SK-N-SH treated with all-trans-retinoic acid at 6 μM for 48 hours (cell line): ENCODE results near the gene SERGEF.

Experiments
- ARNTL ChIP-seq: fragments of 450-650 bp; formaldehyde crosslinking; IDR thresholded peaks from 2 replicates; pipeline ENCODE4 v1.5.0; 2020; ENCODE audit warnings: low read depth, mild to moderate bottlenecking, moderate library complexity, borderline replicate concordance
- ISL1 ChIP-seq: fragments of 250-450 bp; sonication (Bioruptor Pico); IDR thresholded peaks from 2 replicates; pipeline ENCODE4 v2.1.2; 2022; ENCODE audit warnings: mild to moderate bottlenecking, moderate library complexity
- OSR1 ChIP-seq: fragments of 250-450 bp; sonication (Bioruptor Pico); IDR thresholded peaks from 2 replicates; pipeline ENCODE4 v1.8.0; 2022; ENCODE audit warnings: moderate library complexity, mild to moderate bottlenecking, inconsistent platforms
- RARB ChIP-seq: fragments of 250-450 bp; sonication (Bioruptor Pico); IDR thresholded peaks from 2 replicates; pipeline ENCODE4 v1.8.0; 2021; ENCODE audit warnings: mild to moderate bottlenecking, moderate library complexity
- ZC3H10 ChIP-seq: fragments of 250-450 bp; sonication (Bioruptor Pico); IDR thresholded peaks from 2 replicates; pipeline ENCODE4 v1.5.1; 2021; ENCODE audit warnings: mild to moderate bottlenecking, moderate library complexity
- ZFP30 ChIP-seq: fragments of 450-650 bp; formaldehyde crosslinking; IDR thresholded peaks from 2 replicates; pipeline ENCODE4 v1.5.0; 2022; ENCODE audit warnings: mild to moderate bottlenecking, moderate library complexity
- ZNF70 ChIP-seq: fragments of 450-650 bp; formaldehyde crosslinking; IDR thresholded peaks from 2 replicates; pipeline ENCODE4 v1.5.0; 2020; ENCODE audit warnings: mild to moderate bottlenecking, moderate library complexity
- ZNF8 ChIP-seq: fragments of 450-650 bp; formaldehyde crosslinking; IDR thresholded peaks from 2 replicates; pipeline ENCODE4 v1.5.0; 2020; ENCODE audit warnings: mild to moderate bottlenecking, moderate library complexity

- TF ChIP-seq ZFP30 (no peak), ZNF8 (no peak), ZC3H10 (no peak), ISL1 (CRISPR knock-in tag) (no peak), ZNF70 (CRISPR knock-in tag) (no peak), RARB (CRISPR knock-in tag) (no peak), ARNTL (CRISPR knock-in tag) (no peak), OSR1 (CRISPR knock-in tag) (no peak)
Observed at GRCh38 chr11:17850336-17850735, 162.5 kb downstream of the SERGEF start.
